ENCODE results near the gene CHRNA3.

DNA sequence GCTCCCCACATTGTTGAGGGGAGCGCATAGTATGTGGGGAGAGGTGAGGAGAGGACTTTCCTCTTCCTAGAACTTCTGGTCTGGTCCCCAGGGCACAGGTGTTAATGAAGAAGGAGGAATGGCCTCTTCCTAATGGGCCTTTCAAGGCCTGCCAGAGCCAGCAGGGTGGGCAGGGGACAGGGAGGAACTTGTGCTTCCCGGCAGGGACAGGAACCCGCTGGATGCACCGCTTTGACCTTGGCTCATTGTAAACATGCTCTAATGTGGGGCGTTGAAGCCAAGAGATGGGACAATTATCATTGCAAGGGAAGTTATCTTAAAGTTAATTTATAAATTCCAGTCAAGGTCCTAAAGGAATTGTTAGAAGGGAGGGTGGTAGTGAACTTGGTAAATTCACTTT, 41.2 kb upstream of the CHRNA3 start:
- TF ChIP-seq, protein P1, sequence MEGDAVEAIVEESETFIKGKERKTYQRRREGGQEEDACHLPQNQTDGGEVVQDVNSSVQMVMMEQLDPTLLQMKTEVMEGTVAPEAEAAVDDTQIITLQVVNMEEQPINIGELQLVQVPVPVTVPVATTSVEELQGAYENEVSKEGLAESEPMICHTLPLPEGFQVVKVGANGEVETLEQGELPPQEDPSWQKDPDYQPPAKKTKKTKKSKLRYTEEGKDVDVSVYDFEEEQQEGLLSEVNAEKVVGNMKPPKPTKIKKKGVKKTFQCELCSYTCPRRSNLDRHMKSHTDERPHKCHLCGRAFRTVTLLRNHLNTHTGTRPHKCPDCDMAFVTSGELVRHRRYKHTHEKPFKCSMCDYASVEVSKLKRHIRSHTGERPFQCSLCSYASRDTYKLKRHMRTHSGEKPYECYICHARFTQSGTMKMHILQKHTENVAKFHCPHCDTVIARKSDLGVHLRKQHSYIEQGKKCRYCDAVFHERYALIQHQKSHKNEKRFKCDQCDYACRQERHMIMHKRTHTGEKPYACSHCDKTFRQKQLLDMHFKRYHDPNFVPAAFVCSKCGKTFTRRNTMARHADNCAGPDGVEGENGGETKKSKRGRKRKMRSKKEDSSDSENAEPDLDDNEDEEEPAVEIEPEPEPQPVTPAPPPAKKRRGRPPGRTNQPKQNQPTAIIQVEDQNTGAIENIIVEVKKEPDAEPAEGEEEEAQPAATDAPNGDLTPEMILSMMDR (IDR thresholded peaks at IDR 0.05; ENCODE audit: insufficient read depth, low read length, poor library complexity, severe bottlenecking): no peak
- no peak for TF ChIP-seq EZH2phosphoT487 (conservative IDR thresholded peaks at IDR 0.05; ENCODE audit: low read length)
